PFSK-1 (cell line): ENCODE data around the gene CBX1.

Experiments
- FOXP2 ChIP-seq: optimal IDR thresholded peaks from 2 replicates; pipeline ENCODE3; 2011; ENCODE audit warnings: borderline replicate concordance, control low read depth, inconsistent platforms; ENCODE audit not compliant: insufficient read depth; ENCODE audit errors: extremely low read length, extremely low read depth
- POLR2AphosphoS5 ChIP-seq: IDR thresholded peaks from 2 replicates; pipeline ENCODE4 v1.6.1; 2012; ENCODE audit warnings: low read depth, mild to moderate bottlenecking, control low read depth, low read length, moderate library complexity
- SIN3A ChIP-seq: IDR thresholded peaks from 2 replicates; pipeline ENCODE4 v1.6.1; 2012; ENCODE audit warnings: mild to moderate bottlenecking, low read length, moderate library complexity, borderline replicate concordance; ENCODE audit not compliant: insufficient read depth
- TAF1 ChIP-seq: IDR thresholded peaks from 2 replicates; pipeline ENCODE4 v1.6.1; 2012; ENCODE audit warnings: low read length, control low read depth, borderline replicate concordance; ENCODE audit not compliant: insufficient read depth
- TF ChIP-seq, protein P1 (sequence below), 2 experiments: IDR thresholded peaks; 2 replicates each; pipeline versions ENCODE4 v1.6.1 to v1.8.0; 2011 to 2012; ENCODE audit warnings: low read depth in 2 of 2, low read length in 2 of 2, control low read depth in 1 of 2, inconsistent platforms in 1 of 2, mild to moderate bottlenecking in 1 of 2, moderate library complexity in 1 of 2; ENCODE audit not compliant: insufficient read depth in 1 of 2

The CBX1 gene

DNA sequence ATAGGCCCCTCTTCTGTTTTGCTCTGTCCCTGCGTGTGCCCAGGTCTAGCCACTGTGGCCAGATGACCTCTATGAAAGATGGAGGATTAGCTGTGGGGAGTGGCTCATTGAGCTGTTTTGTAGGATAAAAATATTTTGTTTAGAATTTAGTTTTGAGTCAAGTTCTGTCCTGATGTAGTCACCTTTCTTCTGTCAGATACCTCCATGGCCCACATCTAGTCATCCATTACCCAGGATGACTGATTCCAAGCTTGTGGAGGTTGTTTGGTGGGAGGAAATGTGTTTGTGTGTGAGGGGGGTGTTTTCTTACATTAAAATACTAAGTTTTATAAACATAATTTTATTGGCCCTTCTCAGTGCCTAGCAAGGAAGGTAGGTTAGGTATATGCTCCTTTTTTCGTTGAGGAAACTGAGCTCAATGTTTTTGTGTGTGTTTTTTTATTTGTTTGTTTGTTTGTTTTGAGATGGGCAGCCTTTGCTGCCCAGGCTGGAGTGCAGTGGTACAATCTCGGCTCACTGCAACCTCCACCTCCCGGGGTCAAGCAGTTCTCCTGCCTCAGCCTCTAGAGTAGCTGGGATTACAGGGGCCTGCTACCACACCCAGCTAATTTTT lies 22.6 kb upstream of the CBX1 start:
- TF ChIP-seq POLR2AphosphoS5 (no peak), TAF1 (no peak), SIN3A (no peak)

DNA sequence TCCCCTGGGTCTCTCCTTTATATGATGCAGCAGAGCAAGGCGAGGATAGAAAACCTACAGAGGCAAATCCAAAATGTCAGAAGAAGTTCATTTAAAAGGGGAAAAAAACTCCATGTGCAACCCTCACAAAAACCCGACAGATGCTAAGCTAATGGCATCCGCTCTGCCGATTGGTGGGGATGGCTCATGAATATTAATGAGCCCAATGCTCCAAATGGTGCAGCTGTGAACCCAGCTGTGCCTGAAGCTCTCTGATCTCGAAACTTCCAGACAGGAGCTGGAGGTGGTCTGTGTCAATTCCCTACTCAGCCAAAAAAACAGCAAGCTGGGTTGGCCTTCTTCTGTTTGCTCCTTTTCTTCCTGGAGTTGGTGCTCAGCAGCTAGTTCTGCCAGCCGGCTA lies 21.8 kb upstream of the CBX1 start:
- no peak for TF ChIP-seq POLR2AphosphoS5
- no peak for TF ChIP-seq SIN3A
- no peak for TF ChIP-seq FOXP2
- TF ChIP-seq, protein P1, sequence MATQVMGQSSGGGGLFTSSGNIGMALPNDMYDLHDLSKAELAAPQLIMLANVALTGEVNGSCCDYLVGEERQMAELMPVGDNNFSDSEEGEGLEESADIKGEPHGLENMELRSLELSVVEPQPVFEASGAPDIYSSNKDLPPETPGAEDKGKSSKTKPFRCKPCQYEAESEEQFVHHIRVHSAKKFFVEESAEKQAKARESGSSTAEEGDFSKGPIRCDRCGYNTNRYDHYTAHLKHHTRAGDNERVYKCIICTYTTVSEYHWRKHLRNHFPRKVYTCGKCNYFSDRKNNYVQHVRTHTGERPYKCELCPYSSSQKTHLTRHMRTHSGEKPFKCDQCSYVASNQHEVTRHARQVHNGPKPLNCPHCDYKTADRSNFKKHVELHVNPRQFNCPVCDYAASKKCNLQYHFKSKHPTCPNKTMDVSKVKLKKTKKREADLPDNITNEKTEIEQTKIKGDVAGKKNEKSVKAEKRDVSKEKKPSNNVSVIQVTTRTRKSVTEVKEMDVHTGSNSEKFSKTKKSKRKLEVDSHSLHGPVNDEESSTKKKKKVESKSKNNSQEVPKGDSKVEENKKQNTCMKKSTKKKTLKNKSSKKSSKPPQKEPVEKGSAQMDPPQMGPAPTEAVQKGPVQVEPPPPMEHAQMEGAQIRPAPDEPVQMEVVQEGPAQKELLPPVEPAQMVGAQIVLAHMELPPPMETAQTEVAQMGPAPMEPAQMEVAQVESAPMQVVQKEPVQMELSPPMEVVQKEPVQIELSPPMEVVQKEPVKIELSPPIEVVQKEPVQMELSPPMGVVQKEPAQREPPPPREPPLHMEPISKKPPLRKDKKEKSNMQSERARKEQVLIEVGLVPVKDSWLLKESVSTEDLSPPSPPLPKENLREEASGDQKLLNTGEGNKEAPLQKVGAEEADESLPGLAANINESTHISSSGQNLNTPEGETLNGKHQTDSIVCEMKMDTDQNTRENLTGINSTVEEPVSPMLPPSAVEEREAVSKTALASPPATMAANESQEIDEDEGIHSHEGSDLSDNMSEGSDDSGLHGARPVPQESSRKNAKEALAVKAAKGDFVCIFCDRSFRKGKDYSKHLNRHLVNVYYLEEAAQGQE (IDR thresholded peaks at IDR 0.05; ENCODE audit: insufficient read depth in 1 of 2, low read depth in 2 of 2, low read length in 2 of 2): no peak
- no peak for TF ChIP-seq TAF1

DNA sequence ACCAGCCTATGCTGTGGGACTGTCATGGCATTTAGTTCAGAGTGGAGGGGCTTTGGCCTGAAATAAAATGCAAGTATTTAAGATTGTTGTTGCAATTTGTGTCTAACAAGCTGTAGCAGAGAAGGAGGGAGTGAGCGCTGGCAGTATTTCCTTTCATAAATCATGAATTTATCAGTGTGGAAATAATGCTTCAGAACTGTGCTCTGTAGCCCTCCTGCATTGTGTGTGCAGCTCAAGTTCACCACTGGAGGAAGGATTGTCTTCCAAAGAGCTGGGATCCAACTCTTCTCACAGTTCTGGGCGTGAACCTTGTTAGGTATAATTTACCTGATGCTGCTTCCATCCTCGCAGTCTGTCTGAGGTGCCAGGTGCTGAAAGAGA lies 21.4 kb upstream of the CBX1 start:
- TF ChIP-seq, protein P1 (IDR thresholded peaks at IDR 0.05; ENCODE audit: insufficient read depth in 1 of 2, low read depth in 2 of 2, low read length in 2 of 2): no peak
- TF ChIP-seq FOXP2: no peak

DNA sequence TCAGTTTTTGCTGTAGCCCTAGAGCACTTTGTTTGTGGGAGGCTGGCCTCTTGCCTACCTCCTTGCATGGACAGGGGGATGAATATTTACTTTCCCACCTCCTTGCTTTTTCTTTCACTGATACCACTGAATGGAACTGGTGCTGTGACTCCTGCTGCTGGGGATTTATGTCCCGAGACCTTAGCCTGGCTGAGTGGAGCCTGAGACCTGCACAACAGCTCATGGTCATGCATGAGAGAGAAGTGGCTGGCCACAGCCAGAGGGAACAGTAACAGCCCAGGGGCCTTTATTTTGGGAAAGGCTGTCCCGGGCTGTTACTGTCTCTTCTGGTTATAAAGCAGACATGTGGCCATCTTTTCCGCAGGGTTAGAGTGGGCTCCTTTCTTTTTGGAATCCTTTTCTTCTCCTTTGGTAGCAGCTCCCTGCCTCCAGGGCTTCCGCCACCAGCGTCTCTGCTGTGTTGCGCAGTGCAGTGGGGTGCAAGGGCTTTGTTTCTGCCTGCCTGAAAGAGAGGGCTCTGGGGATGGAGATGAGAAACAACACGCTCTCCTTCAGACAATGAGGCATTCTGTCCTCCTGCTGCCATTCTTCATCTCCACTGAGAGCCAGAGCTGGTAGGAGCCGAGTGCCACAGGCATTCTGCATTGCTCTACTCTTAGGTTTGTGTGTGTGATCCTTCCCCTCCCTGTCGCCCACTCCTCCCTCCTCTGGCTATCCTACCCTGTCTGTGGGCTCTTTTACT lies 20.8 kb upstream of the CBX1 start:
- TF ChIP-seq, protein P1 (IDR thresholded peaks at IDR 0.05; ENCODE audit: insufficient read depth in 1 of 2, low read depth in 2 of 2, low read length in 2 of 2): no peak
- TF ChIP-seq FOXP2 (no peak), TAF1 (no peak)

DNA sequence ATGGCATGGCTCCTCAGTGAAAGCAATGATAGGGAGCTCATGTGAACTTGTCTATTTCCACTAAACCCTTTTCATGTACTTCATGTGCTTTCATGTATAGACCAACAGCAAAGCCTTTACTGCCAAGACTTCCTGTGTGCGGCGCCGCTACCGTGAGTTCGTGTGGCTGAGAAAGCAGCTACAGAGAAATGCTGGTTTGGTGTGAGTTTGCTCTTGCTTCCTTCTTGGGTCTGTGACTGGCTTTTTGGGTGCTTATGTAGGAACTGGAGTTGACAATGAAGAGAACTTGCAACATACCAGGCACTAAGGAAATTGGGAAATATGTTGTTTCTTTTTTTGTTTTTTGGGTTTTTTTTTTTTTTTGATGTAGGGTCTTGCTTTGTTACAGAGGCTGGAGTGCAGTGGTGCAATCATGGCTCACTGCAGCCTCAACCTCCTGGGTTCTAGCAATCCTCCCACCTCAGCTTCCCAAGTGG lies 12.0 kb upstream of the CBX1 start:
- TF ChIP-seq TAF1: no peak
- TF ChIP-seq POLR2AphosphoS5: no peak
- TF ChIP-seq, protein P1 (IDR thresholded peaks at IDR 0.05; ENCODE audit: insufficient read depth in 1 of 2, low read depth in 2 of 2, low read length in 2 of 2): no peak
- no peak for TF ChIP-seq SIN3A
